T-cell (primary cell): ENCODE results near the gene MXD1. TPM values are rescaled to one million over a fixed set of nuclear protein-coding genes. Genes with fewer than 3 reads are reported as not detected.

Experiments used
- ATAC-seq, 4 experiments: fragments of 200-7000 bp in 3 of 4; fragments of 150-1000 bp in 1 of 4; cut with Tn5 transposase; replicated peaks in 1 of 4; 1 replicate in 3 of 4; 2 replicates in 1 of 4; pipeline ENCODE4 v1.10.0; 2021; ENCODE audit warnings: moderate library complexity in 3 of 4, mild to moderate bottlenecking in 2 of 4, moderate number of reproducible peaks in 1 of 4
- CTCF ChIA-PET, 2 donors: fragments of 300-600 bp; sonication (Branson Sonifier 250); formaldehyde crosslinking; loops; one replicate each; lab custom pipeline; 2022; ENCODE audit warnings: antibody characterized with exemption in 2 of 2; lab: Charles Lee
- POLR2A ChIA-PET, 2 donors: fragments of 300-600 bp; sonication (Branson Sonifier 250); formaldehyde crosslinking; loops; one replicate each; lab custom pipeline; 2022; ENCODE audit warnings: antibody characterized with exemption in 2 of 2; lab: Charles Lee
- DNase-seq, 35 experiments: peaks; one replicate each; pipeline versions ENCODE4 v3.0.0 to v3.0.0-alpha.2; 2013 to 2023
- H3K27ac ChIP-seq: one replicate; pipeline ENCODE4 v1.5.1; 2013; ENCODE audit warnings: low read length
- H3K27me3 ChIP-seq, 2 experiments: replicated peaks in 1 of 2; 1 replicate in 1 of 2; 2 replicates in 1 of 2; pipeline versions ENCODE4 v1.6.1 to v1.7.0; 2013; ENCODE audit warnings: low read length in 1 of 2, mixed read lengths in 1 of 2; ENCODE audit not compliant: control insufficient read depth in 2 of 2, insufficient read depth in 2 of 2; ENCODE audit errors: extremely low read depth in 1 of 2
- H3K36me3 ChIP-seq, 2 donors: 1 replicate in 1 of 2; 2 replicates in 1 of 2; pipeline versions ENCODE4 v1.6.1 to v1.7.0; 2013; ENCODE audit warnings: low read length in 1 of 2; ENCODE audit not compliant: control insufficient read depth in 2 of 2, insufficient read depth in 1 of 2; ENCODE audit errors: extremely low read depth in 1 of 2
- H3K4me1 ChIP-seq, 2 experiments: 1 replicate in 1 of 2; 2 replicates in 1 of 2; pipeline versions ENCODE4 v1.6.1 to v1.7.0; 2013; ENCODE audit warnings: low read length in 2 of 2, mixed read lengths in 1 of 2; ENCODE audit not compliant: insufficient read depth in 2 of 2, control insufficient read depth in 1 of 2; ENCODE audit errors: extremely low read depth in 1 of 2
- H3K4me3 ChIP-seq, 2 donors: 1 replicate in 1 of 2; 2 replicates in 1 of 2; pipeline versions ENCODE4 v1.5.1 to v1.7.0; 2013; ENCODE audit warnings: mild to moderate bottlenecking in 2 of 2, low read length in 1 of 2, moderate library complexity in 1 of 2; ENCODE audit not compliant: control insufficient read depth in 1 of 2; ENCODE audit errors: extremely low read depth in 1 of 2
- H3K9me3 ChIP-seq: 2 replicates; pipeline ENCODE4 v1.7.0; 2013
- H3K27ac Mint-ChIP-seq, 2 donors: one replicate each; pipeline ENCODE4 v1.8.0; 2020 to 2021; ENCODE audit warnings: mild to moderate bottlenecking in 2 of 2, mixed read lengths in 2 of 2
- H3K27me3 Mint-ChIP-seq, 2 donors: one replicate each; pipeline ENCODE4 v1.8.0; 2021 to 2022; ENCODE audit warnings: mixed read lengths in 2 of 2
- H3K36me3 Mint-ChIP-seq: one replicate; pipeline ENCODE4 v1.8.0; 2021; ENCODE audit warnings: mixed read lengths
- H3K4me1 Mint-ChIP-seq, 3 donors: one replicate each; pipeline ENCODE4 v1.8.0; 2020 to 2022; ENCODE audit warnings: mixed read lengths in 3 of 3, mild to moderate bottlenecking in 1 of 3
- H3K4me3 Mint-ChIP-seq, 3 donors: one replicate each; pipeline ENCODE4 v1.8.0; 2020 to 2022; ENCODE audit warnings: mild to moderate bottlenecking in 3 of 3, mixed read lengths in 3 of 3, moderate library complexity in 3 of 3
- H3K9me3 Mint-ChIP-seq, 3 donors: one replicate each; pipeline ENCODE4 v1.8.0; 2020 to 2022; ENCODE audit warnings: mixed read lengths in 3 of 3
- WGBS: methylation state at CpG from one replicate; pipeline ENCODE4 v1.1.5; 2013; ENCODE audit warnings: missing lambda C conversion rate; ENCODE audit not compliant: insufficient coverage; 5-methylcytosine and 5-hydroxymethylcytosine counted together
- total RNA-seq, 35 experiments: library from RNA in 6 of 35; stranded (reverse) in 6 of 35; fragments of 120-200 nt in 1 of 35; gene quantifications; one replicate each; pipeline versions ENCODE4 v1.2.1 to v1.2.4 and lab custom pipeline; 2013 to 2026

The MXD1 gene
- total RNA-seq, 5 donors from 2014 or later (not counting 1 experiment from before 2014, with no cell fraction given) = 13.7 to 34.5 (median 19.9) TPM

GRCh38 chr2:69977186-69977585, 62.3 kb downstream of the MXD1 start:
- ChIA-PET POLR2A (no interaction called here), CTCF (no interaction called here)
- Histone ChIP-seq H3K27ac (no peak overlapping the region), H3K9me3 (no peaks in the 10 kb centered on the region), H3K4me1 (peaks cover 0 to 9% of the 10 kb centered on the region in 2 experiments), H3K36me3 (no peaks in the 10 kb centered on the region), H3K4me3 (no peak overlapping the region), H3K27me3 (no peaks in the 10 kb centered on the region)
- ATAC-seq = peak in 1 of 4 experiments; percentile 50
- no peak overlapping the region for H3K4me3 Mint-ChIP-seq
- H3K27me3 Mint-ChIP-seq = no peaks in the 10 kb centered on the region
- peaks cover 13 to 20% (median 14%) of the 10 kb centered on the region in 3 donors for H3K4me1 Mint-ChIP-seq
- 86% methylated on average over 5 of the region's 8 CpGs for WGBS
- peaks cover 3% of the 10 kb centered on the region for H3K36me3 Mint-ChIP-seq
- H3K27ac Mint-ChIP-seq = no peak overlapping the region
- H3K9me3 Mint-ChIP-seq = no peaks in the 10 kb centered on the region
- DNase-seq = peak in 9 of 35 experiments; percentile 5 to 29 (median 20)

- H3K9me3 Mint-ChIP-seq = no peaks in the 10 kb centered on the region
- no peaks in the 10 kb centered on the region for H3K36me3 ChIP-seq
- POLR2A ChIA-PET = no interaction called here
- CTCF ChIA-PET = no interaction called here
- no peak overlapping the region for H3K27ac ChIP-seq
- DNase-seq (no peak), ATAC-seq (no peak)
- no peak overlapping the region for H3K27ac Mint-ChIP-seq
- H3K9me3 ChIP-seq = no peaks in the 10 kb centered on the region
- H3K4me1 Mint-ChIP-seq = peaks cover 13 to 20% (median 14%) of the 10 kb centered on the region in 3 donors
- H3K4me1 ChIP-seq = peaks cover 0 to 9% of the 10 kb centered on the region in 2 experiments
- H3K27me3 ChIP-seq = no peaks in the 10 kb centered on the region
- H3K4me3 ChIP-seq = no peak overlapping the region
- WGBS = 85% methylated on average over 4 of the region's 4 CpGs
- peaks cover 3% of the 10 kb centered on the region for H3K36me3 Mint-ChIP-seq
- H3K27me3 Mint-ChIP-seq = no peaks in the 10 kb centered on the region
- no peak overlapping the region for H3K4me3 Mint-ChIP-seq
Measured at GRCh38 chr2:69977906-69978482, 63.1 kb downstream of the MXD1 start.

- WGBS = 94% methylated on average over 3 of the region's 8 CpGs
- Histone ChIP-seq H3K36me3 (no peaks in the 10 kb centered on the region), H3K9me3 (no peaks in the 10 kb centered on the region), H3K4me1 (peaks cover 0 to 9% of the 10 kb centered on the region in 2 experiments), H3K27ac (no peak overlapping the region), H3K4me3 (no peak overlapping the region), H3K27me3 (no peaks in the 10 kb centered on the region)
- POLR2A ChIA-PET = interaction anchor here in 1 of 2 donors (0.5 to 0.6 kb wide), 2 partner anchors 21 to 156 kb away, joined by 3 read pairs; no protein-coding TSS in a partner anchor
- DNase-seq (no peak), ATAC-seq (no peak)
- Mint-ChIP-seq H3K9me3 (no peaks in the 10 kb centered on the region), H3K27me3 (no peaks in the 10 kb centered on the region), H3K36me3 (peaks cover 3% of the 10 kb centered on the region), H3K27ac (no peak overlapping the region), H3K4me3 (no peak overlapping the region), H3K4me1 (peaks cover 13 to 19% (median 14%) of the 10 kb centered on the region in 3 donors)
- CTCF ChIA-PET = no interaction called here
Measured at GRCh38 chr2:69979902-69980807, 65.2 kb downstream of the MXD1 start.

- Mint-ChIP-seq H3K4me1 (peaks cover 0 to 8% (median 0%) of the 10 kb centered on the region in 3 donors), H3K4me3 (no peak overlapping the region), H3K36me3 (no peaks in the 10 kb centered on the region), H3K27ac (no peak overlapping the region), H3K9me3 (no peaks in the 10 kb centered on the region), H3K27me3 (no peaks in the 10 kb centered on the region)
- DNase-seq = no peak
- Histone ChIP-seq H3K27ac (no peak overlapping the region), H3K4me3 (no peak overlapping the region), H3K9me3 (no peaks in the 10 kb centered on the region), H3K4me1 (no peaks in the 10 kb centered on the region), H3K36me3 (no peaks in the 10 kb centered on the region), H3K27me3 (no peaks in the 10 kb centered on the region)
- ChIA-PET POLR2A (no interaction called here), CTCF (no interaction called here)
- WGBS = 55% methylated on average over 1 of the region's 3 CpGs
- no peak for ATAC-seq
Measured at GRCh38 chr2:69983392-69983966, 68.6 kb downstream of the MXD1 start.

- H3K36me3 ChIP-seq = no peaks in the 10 kb centered on the region
- no peaks in the 10 kb centered on the region for H3K9me3 ChIP-seq
- Mint-ChIP-seq H3K4me3 (no peak overlapping the region), H3K27me3 (no peaks in the 10 kb centered on the region), H3K9me3 (no peaks in the 10 kb centered on the region), H3K36me3 (no peaks in the 10 kb centered on the region), H3K4me1 (peaks cover 0 to 7% (median 0%) of the 10 kb centered on the region in 3 donors), H3K27ac (no peak overlapping the region)
- ATAC-seq (no peak), DNase-seq (no peak)
- no peaks in the 10 kb centered on the region for H3K4me1 ChIP-seq
- WGBS = 100% methylated on average over 3 of the region's 3 CpGs
- no peak overlapping the region for H3K27ac ChIP-seq
- ChIA-PET CTCF (interaction anchor here in 1 of 2 donors (0.7 kb wide), 1 partner anchor 429 kb away, joined by 4 read pairs; no protein-coding TSS in a partner anchor), POLR2A (interaction anchor here in 1 of 2 donors (0.6 kb wide), 1 partner anchor 90 kb away, joined by 5 read pairs; no protein-coding TSS in a partner anchor)
- no peak overlapping the region for H3K4me3 ChIP-seq
- no peaks in the 10 kb centered on the region for H3K27me3 ChIP-seq
Measured at GRCh38 chr2:69985216-69985615, 70.3 kb downstream of the MXD1 start.

- H3K27me3 ChIP-seq = no peaks in the 10 kb centered on the region
- Mint-ChIP-seq H3K27ac (no peak overlapping the region), H3K4me1 (peaks cover 0 to 7% (median 0%) of the 10 kb centered on the region in 3 donors), H3K36me3 (peaks cover under 1% of the 10 kb centered on the region), H3K9me3 (no peaks in the 10 kb centered on the region), H3K4me3 (no peak overlapping the region), H3K27me3 (no peaks in the 10 kb centered on the region)
- 94% methylated on average over 7 of the region's 10 CpGs for whole genome bisulfite sequencing
- H3K4me1 ChIP-seq = no peaks in the 10 kb centered on the region
- no peaks in the 10 kb centered on the region for H3K36me3 ChIP-seq
- no peaks in the 10 kb centered on the region for H3K9me3 ChIP-seq
- H3K27ac ChIP-seq = no peak overlapping the region
- ChIA-PET CTCF (no interaction called here), POLR2A (interaction anchor here in 1 of 2 donors (0.5 kb wide), 1 partner anchor 203 kb away, joined by 3 read pairs; no protein-coding TSS in a partner anchor)
- H3K4me3 ChIP-seq = no peak overlapping the region
- DNase-seq (peak in 7 of 35 experiments; percentile 14 to 50 (median 22)), ATAC-seq (no peak)
Measured at GRCh38 chr2:69985688-69986087, 70.8 kb downstream of the MXD1 start.
